Gastroesophageal sphincter (tissue), 4 donors: ENCODE data around the gene GSTO2. TPM values are rescaled to one million over a fixed set of nuclear protein-coding genes. Genes with fewer than 3 reads are reported as not detected.

ENCODE experiments used
- ATAC-seq: fragments of 150-250 bp; one replicate; pipeline ENCODE4 v1.9.1; 2016; ENCODE audit warnings: mild to moderate bottlenecking, moderate library complexity
- H3K27ac ChIP-seq, 4 donors: fragments of 200-600 bp; sonication (generic) in 3 of 4; 1 replicate in 3 of 4; 2 replicates in 1 of 4; pipeline ENCODE4 v1.5.1; 2016 to 2019
- H3K27me3 ChIP-seq: fragments of 200-600 bp; sonication (generic); one replicate; pipeline ENCODE4 v1.5.1; 2019
- H3K36me3 ChIP-seq, 2 donors: fragments of 200-600 bp; sonication (generic); one replicate each; pipeline ENCODE4 v1.5.1; 2019; ENCODE audit warnings: control low read depth in 1 of 2
- H3K4me1 ChIP-seq, 3 donors: fragments of 200-600 bp; sonication (generic); 1 replicate in 2 of 3; 2 replicates in 1 of 3; pipeline ENCODE4 v1.5.1; 2016 to 2019; ENCODE audit warnings: control low read depth in 2 of 3
- H3K4me3 ChIP-seq, 2 donors: fragments of 200-600 bp; sonication (generic); one replicate each; pipeline ENCODE4 v1.5.1; 2019; ENCODE audit warnings: mild to moderate bottlenecking in 1 of 2, moderate library complexity in 1 of 2
- H3K9me3 ChIP-seq, 3 donors: fragments of 200-600 bp; sonication (generic); one replicate each; pipeline ENCODE4 v1.5.1; 2017 to 2019; ENCODE audit warnings: control low read depth in 2 of 3
- EP300 ChIP-seq: sonication (generic); formaldehyde crosslinking; IDR thresholded peaks from one replicate; pipeline ENCODE4 v1.6.1; 2017; ENCODE audit warnings: antibody characterized with exemption, mild to moderate bottlenecking
- POLR2A ChIP-seq, 2 donors: fragments of 450-650 bp; IDR thresholded peaks; one replicate each; pipeline ENCODE4 v1.6.1; 2017; ENCODE audit warnings: antibody characterized with exemption in 2 of 2, mild to moderate bottlenecking in 2 of 2, moderate library complexity in 1 of 2
- POLR2AphosphoS5 ChIP-seq: sonication (generic); formaldehyde crosslinking; IDR thresholded peaks from one replicate; pipeline ENCODE4 v1.6.1; 2017; ENCODE audit warnings: antibody characterized with exemption
- WGBS, 2 donors: methylation state at CpG; one replicate each; pipeline ENCODE4 v1.1.5; 2018; ENCODE audit warnings: low coverage in 1 of 2; 5-methylcytosine and 5-hydroxymethylcytosine counted together
- total RNA-seq, 4 donors: library from RNA; depleted of rRNA; stranded (reverse); fragments of >200 nt; gene quantifications; one replicate each; pipeline ENCODE4 v1.1.0, GENCODE V29; 2016
- TF ChIP-seq, protein P1 (sequence below), 4 experiments: fragments of 200-600 bp in 2 of 4; fragments of 450-650 bp in 2 of 4; sonication (generic) in 1 of 4; IDR thresholded peaks; one replicate each; pipeline ENCODE4 v1.5.1; 2017 to 2019; ENCODE audit warnings: antibody characterized with exemption in 4 of 4, mild to moderate bottlenecking in 2 of 4, moderate library complexity in 2 of 4

GSTO2 gene
- total RNA-seq, 4 donors from 2014 or later, result 0.15 to 1.3 (median 0.21) TPM

DNA sequence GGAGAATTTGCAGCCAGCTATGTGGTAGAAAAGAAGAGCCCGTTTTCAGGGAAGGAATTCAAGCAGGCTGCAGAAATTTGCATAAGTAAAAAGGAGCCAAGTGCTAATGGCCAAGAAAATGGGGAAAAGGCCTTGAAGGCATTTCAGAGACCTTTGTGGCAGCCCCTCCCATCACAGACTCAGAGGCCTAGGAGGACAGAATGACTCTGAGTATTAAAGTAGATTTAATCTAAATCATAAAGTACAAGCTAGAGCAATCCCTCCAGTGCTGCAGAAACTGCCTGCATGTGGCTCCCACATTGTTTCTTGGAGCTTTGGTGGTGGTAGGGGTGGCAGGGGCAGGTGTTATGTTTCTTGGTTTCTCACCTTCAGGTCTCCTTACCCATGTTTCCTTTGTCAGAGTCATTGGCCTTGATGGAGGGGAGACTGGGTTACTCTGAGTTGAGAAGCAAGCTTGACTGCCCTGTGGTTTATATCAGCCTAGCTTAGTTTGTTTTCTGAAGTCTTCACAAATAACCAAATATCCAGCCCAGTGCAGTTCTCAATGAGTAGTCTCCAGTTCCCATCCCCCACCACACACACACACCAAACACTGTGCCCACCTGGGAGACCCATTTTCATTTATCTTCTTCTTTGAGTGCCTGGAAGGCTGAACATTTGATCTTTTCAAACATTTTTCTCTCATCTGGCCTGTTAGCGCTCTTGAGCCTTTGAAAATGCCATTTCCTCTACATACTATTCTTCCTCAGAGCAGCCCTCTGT lies 34.8 kb downstream of the GSTO2 start:
- peaks cover 10 to 85% (median 38%) of the 10 kb centered on the region in 3 donors for H3K4me1 ChIP-seq
- H3K27ac ChIP-seq, result peak overlapping the region in 3 of 4 donors; percentile 89 to 98 (median 95)
- no peaks in the 10 kb centered on the region for H3K9me3 ChIP-seq
- 43 to 50% methylated on average over 2 of the region's 2 CpGs for WGBS, 2 donors
- H3K27me3 ChIP-seq, result no peaks in the 10 kb centered on the region
- ATAC-seq, result no peak
- H3K4me3 ChIP-seq, result no peak overlapping the region
- no peak for TF ChIP-seq POLR2A (IDR thresholded peaks at IDR 0.05)
- peaks cover 0 to 7% of the 10 kb centered on the region in 2 donors for H3K36me3 ChIP-seq

DNA sequence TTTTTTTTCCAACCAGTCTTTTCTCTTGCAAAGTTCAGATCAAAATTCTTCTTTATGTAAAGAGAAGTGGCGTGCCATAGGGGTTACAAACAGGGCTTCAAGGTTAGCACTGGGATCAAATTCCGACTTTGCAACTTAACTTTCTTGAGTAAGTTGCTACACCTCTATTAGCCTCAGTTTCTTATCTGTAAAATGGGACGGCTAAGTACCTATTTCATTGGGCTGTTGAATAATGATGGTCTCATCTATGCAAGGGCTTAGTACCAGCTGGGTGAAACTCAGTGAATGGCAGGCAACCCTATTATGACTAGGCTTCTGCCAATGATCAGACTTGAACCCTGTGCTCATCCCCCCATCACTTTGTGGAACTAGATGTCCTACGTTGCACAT lies 35.4 kb downstream of the GSTO2 start:
- Histone ChIP-seq H3K36me3 (peaks cover 0 to 9% of the 10 kb centered on the region in 2 donors), H3K9me3 (no peaks in the 10 kb centered on the region), H3K4me1 (peaks cover 10 to 80% (median 34%) of the 10 kb centered on the region in 3 donors), H3K27ac (peak overlapping the region in 3 of 4 donors; percentile 89 to 98 (median 95)), H3K27me3 (no peaks in the 10 kb centered on the region), H3K4me3 (no peak overlapping the region)
- WGBS, 2 donors, result 81 to 89% methylated on average over 4 of the region's 4 CpGs
- no peak for TF ChIP-seq EP300
- TF ChIP-seq POLR2AphosphoS5, result no peak
- no peak for TF ChIP-seq POLR2A (IDR thresholded peaks at IDR 0.05)
- TF ChIP-seq, protein P1, sequence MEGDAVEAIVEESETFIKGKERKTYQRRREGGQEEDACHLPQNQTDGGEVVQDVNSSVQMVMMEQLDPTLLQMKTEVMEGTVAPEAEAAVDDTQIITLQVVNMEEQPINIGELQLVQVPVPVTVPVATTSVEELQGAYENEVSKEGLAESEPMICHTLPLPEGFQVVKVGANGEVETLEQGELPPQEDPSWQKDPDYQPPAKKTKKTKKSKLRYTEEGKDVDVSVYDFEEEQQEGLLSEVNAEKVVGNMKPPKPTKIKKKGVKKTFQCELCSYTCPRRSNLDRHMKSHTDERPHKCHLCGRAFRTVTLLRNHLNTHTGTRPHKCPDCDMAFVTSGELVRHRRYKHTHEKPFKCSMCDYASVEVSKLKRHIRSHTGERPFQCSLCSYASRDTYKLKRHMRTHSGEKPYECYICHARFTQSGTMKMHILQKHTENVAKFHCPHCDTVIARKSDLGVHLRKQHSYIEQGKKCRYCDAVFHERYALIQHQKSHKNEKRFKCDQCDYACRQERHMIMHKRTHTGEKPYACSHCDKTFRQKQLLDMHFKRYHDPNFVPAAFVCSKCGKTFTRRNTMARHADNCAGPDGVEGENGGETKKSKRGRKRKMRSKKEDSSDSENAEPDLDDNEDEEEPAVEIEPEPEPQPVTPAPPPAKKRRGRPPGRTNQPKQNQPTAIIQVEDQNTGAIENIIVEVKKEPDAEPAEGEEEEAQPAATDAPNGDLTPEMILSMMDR (IDR thresholded peaks at IDR 0.05), result no peak
- ATAC-seq, result no peak

DNA sequence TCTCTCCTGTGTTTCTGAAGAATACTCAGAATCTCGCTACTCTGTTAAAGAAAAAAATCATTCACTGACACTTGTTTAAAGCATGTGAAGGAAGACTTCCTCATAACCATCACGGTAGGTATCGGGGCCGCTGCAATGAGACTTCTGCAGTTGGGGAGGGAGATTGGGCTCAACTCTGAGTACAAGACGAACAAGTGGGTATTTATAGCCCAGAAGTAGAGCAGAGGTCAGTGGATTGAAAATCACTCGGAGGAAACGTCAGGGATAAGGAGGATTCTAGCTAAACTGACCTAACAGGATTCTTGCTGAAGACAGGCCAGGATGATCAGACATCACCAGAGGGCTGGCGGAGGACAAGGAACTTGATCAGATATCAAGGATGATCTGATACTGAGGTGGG lies 35.9 kb downstream of the GSTO2 start:
- Histone ChIP-seq H3K27ac (peak overlapping the region; percentile 43 to 98 (median 92)), H3K4me1 (peaks cover 10 to 80% (median 33%) of the 10 kb centered on the region in 3 donors)

DNA sequence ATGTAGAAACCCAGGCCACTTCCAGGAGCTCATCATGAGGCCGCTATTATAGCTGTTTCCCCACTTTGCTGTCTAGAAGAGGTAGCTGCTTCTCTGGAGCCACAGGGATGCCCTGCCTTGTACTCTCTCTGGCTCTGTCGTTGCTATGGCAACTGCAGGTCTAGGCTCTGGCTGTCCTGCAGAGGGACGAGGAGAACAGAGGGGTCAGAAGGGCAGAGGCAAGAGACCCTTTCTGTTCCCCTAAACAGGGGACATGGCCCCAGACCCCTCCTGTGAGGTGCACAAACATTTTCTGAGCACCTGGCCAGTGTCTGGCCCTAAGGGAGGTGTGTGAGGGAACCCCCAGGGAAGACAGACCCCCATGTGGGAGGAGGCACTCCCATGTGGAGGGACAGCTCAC lies 37.9 kb downstream of the GSTO2 start:
- Histone ChIP-seq H3K4me1 (peaks cover 11 to 82% (median 31%) of the 10 kb centered on the region in 3 donors), H3K27ac (peak overlapping the region in 2 of 4 donors; percentile 95 to 98), H3K36me3 (peaks cover 0 to 28% of the 10 kb centered on the region in 2 donors), H3K4me3 (no peak overlapping the region), H3K27me3 (no peaks in the 10 kb centered on the region), H3K9me3 (no peaks in the 10 kb centered on the region)
- ATAC-seq, result no peak
- WGBS, 2 donors, result 100% methylated on average over 1 of the region's 3 CpGs; no CpG with 5 or more reads in 1 of the 2 donors
- TF ChIP-seq, protein P1 (IDR thresholded peaks at IDR 0.05), result no peak
- TF ChIP-seq POLR2A (IDR thresholded peaks at IDR 0.05), result no peak
- no peak for TF ChIP-seq EP300
- TF ChIP-seq POLR2AphosphoS5, result no peak

More for the DNA sequence above, 35.9 kb downstream of the GSTO2 start:
- H3K9me3 ChIP-seq, result no peaks in the 10 kb centered on the region
- peak; percentile 26 for ATAC-seq
- H3K4me3 ChIP-seq, result no peak overlapping the region
- H3K36me3 ChIP-seq, result peaks cover 0 to 9% of the 10 kb centered on the region in 2 donors
- H3K27me3 ChIP-seq, result no peaks in the 10 kb centered on the region
- TF ChIP-seq POLR2A (IDR thresholded peaks at IDR 0.05) (no peak), POLR2AphosphoS5 (peak; percentile 52), EP300 (no peak)
- TF ChIP-seq, protein P1 (IDR thresholded peaks at IDR 0.05), result no peak
- 27 to 47% methylated on average over 5 to 8 of the region's 8 CpGs for WGBS, 2 donors

DNA sequence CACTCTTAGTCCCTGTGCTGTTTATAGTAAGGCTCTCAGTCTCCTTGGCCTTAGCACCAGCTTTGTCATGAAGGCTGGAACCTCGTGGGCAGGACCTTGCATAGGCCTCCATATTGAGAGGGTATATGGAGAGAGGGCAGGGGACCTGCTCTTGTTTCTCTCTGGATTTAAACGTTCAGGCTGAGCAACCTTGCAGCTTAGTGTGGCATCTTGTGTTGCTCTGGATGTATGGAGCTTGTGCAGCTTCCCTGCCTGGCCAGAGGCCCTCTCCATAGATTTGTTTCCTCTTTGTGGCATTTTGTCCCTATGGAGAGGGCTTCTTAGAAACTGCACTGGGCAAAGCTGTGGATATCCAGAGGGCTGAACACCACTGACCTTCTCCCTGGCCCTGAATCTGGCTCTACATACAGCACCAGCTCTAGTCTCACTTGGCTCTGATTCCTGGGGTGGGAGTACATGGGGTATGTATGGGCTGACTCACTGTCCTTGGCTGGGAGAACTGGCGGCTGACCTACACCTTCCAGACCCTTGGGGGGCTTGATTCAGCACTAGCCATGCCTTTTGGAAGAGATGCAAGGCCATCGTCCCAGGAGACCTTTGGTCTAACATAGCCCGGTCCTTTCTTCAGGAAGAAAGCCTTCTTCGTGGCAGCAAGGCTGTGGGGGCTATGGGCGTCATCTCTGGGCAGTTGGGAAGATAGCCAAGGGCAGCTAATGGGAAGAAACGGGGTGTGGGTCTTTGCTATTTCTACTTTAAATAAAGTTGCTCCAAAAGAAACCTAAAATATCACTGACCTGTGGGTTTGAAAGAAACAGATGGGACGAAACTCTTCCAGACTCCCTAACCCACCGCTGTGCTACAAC lies 38.8 kb downstream of the GSTO2 start:
- no peak overlapping the region for H3K4me3 ChIP-seq
- TF ChIP-seq EP300 (no peak), POLR2AphosphoS5 (no peak), POLR2A (IDR thresholded peaks at IDR 0.05) (no peak)
- 63 to 71% methylated on average over 8 of the region's 10 CpGs for WGBS, 2 donors
- H3K36me3 ChIP-seq, result peaks cover 0 to 37% of the 10 kb centered on the region in 2 donors
- H3K27ac ChIP-seq, result peak overlapping the region in 3 of 4 donors; percentile 8 to 95 (median 61)
- H3K4me1 ChIP-seq, result peaks cover 11 to 85% (median 31%) of the 10 kb centered on the region in 3 donors
- H3K27me3 ChIP-seq, result no peaks in the 10 kb centered on the region
- no peak for ATAC-seq
- H3K9me3 ChIP-seq, result no peaks in the 10 kb centered on the region
